HG03060 (cell line): ENCODE data around the gene MARVELD2.
"Not testable (repeated sequence)": the region's sequence is repeated elsewhere in the genome, so short reads cannot be mapped to it uniquely, and the experiment has no call there.

Experiments used
- ATAC-seq: cut with Tn5 transposase; IDR thresholded peaks from one replicate; pipeline ENCODE4 v1.9.1; 2021; ENCODE audit warnings: low read depth, moderate number of reproducible peaks; ENCODE audit not compliant: unreplicated experiment

MARVELD2 gene

GRCh38 chr5:69414885-69415583 is at the start of gene MARVELD2:
Gene MARVELD2 (plus strand): TSS chr5:69415116. CDS start chr5:69419386, 4,270 bp downstream.
- ATAC-seq: no peak

GRCh38 chr5:69367697-69368279 is 47.1 kb upstream of the MARVELD2 start:
- ATAC-seq: no peak

DNA sequence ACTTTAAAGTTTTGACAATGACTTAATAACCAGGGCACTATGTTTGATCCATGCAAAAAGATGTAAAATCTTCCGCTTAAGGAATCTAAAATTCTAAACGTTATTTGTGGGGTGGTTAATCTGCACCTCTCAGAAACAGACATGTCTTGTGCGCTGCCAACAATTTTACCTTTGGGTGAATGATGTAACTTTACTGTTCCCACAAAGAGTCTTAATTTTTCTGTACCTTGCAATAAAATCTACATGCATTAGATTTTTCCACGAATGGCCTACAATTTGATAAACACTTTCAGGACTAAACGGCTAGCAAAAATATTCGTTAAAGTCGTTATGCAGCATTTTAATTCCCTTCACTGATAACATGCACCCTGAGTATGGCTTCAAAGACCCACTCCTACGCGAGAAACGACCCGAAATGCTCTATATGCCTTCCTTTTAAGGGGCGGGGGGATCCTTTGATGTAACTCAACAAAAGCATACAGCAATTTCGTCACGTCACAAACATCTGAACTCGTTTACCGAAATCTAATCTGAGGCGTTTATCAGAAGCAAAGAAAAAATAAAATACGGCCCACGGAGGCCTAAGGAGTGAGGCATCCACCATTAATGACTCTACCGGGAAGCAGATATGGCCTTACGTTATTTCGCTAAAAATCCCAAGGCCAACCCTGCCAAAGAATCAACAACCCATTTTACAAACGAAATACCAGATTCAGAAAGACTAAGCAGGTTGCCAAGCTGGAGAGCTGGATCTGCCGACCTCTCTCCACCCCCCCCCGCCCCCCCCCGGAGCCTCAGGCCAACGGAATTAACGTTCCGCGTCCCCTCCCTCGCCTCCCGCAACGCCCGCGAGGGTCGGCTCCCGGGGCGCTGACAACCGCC is 46.2 kb upstream of the MARVELD2 start:
- peak; percentile 8 for ATAC-seq

- peak; percentile 70 for ATAC-seq
Observed at GRCh38 chr5:69369340-69370121, 45.4 kb upstream of the MARVELD2 start, which contains the start of the genes AK6, RAD17 and TAF9. Gene AK6 (minus strand): TSS chr5:69369520. CDS start chr5:69369490, 30 bp downstream. Gene RAD17 (plus strand): TSS chr5:69369818. CDS start chr5:69372209, 2,391 bp downstream. Gene TAF9 (minus strand): TSS chr5:69369520. CDS start chr5:69365737, 3,783 bp downstream.

- ATAC-seq: not testable (repeated sequence)
Observed at GRCh38 chr5:69370335-69370734, 44.6 kb upstream of the MARVELD2 start.

DNA sequence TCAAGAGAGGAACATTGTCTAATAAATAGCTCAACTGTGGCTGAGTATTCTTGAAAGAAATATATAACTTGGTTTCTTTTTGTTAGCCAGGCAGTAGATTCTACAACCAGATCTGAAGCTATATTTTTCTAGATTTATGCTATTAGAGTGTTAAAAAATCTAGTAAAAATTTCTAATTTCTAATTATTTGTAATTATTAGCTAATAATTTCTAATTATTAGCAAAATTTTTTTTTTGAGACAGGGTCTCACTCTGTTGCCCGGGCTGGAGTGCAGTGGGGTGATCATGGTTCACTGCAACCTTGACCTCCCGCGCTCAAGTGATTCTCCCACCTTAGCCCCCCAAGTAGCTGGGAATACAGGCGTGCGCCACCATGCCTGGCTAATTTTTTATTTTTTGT is 42.5 kb upstream of the MARVELD2 start:
- no peak for ATAC-seq

- peak; percentile 59 for ATAC-seq
Observed at GRCh38 chr5:69374911-69375446, 39.9 kb upstream of the MARVELD2 start.

DNA sequence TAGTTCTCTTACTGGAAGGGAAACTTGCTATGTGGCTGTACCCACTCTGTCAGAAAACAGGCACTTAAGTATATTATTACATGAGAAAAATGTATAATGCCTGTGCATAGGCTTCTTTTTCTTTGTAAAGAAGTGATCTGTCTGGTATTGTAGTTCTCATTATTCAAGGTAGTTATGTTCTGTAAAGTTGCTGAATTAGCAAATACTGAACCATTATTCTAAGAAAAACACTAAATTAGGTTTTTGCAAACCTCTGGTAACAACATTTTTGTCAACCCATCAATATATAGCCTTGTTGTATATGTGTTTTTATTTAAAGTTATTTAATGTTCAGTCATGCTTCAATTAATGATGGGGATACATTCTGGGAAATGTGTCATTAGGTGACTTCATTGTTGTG is 36.5 kb upstream of the MARVELD2 start:
- no peak for ATAC-seq

DNA sequence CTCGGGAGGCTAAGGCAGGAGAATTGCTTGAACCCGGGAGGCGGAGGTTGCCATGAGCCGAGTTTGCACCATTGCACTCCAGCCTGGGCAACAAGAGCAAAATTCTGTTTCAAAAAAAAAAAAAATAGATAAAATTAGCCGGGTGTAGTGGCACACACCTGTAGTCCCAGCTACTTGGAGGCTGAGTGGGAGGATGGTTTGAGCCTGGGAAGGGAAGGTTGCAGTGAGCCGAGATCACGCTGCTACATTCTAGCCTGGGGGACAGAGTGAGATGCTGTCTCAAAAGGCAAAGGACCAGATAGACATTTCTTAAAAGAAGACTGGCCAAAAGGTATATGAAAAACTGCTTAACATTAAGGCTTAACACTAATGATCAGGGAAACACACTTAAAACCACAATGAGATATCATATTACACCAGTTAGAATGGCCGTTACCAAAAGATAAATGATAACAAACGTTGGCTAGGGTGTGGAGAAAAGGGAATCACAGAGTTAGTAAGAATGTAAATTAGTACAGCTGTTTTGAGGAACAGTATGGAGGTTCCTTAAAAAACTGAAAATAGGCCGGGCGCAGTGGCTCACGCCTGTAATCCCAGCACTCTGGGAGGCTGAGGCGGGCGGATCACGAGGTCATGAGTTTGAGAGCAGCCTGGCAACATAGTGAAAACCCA is 10.1 kb upstream of the MARVELD2 start:
- ATAC-seq: no peak

GRCh38 chr5:69415584-69415958 is 655 bp downstream of the MARVELD2 start:
- no peak for ATAC-seq

- no peak for ATAC-seq
Observed at GRCh38 chr5:69416180-69416579, 1.3 kb downstream of the MARVELD2 start.

DNA sequence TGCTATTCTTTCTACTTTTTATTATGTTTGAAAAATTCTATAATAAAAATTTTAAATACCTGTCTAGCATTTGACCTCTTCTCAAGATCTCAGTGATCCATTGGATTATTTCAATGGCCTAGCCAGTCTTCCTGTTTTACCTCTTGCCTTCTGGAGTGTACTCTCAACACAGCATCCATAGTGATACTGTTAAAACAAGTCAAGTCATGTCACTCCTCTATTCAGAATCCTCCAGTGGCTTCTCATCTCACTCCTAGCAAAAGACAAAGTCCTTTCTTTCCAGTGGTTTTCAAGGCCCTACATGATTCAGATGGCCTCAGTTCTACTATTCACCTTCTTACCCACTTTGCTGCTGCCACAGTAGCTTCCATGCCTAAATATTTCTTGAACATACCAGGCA is 1.8 kb downstream of the MARVELD2 start:
- ATAC-seq: no peak

DNA sequence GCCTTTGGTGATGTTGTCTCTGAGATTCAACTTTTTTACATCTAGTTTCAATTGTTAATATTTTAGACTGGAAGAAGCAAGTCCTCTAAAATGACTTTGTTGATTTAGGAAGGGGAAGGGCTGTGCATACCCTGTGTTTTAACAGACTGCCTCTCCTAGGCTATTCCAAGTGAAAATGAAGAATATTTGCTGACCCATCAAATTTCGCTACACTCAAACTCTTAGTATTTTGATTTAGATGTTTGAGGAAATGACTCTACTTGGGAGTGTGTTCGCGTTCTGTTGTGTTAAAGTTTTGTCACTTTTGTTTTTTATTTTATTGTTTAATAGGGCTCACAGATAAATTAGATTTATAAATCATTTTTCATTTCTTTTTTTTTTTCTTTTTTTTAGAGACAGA is 3.6 kb downstream of the MARVELD2 start:
- no peak for ATAC-seq

GRCh38 chr5:69431424-69432303 is 16.7 kb downstream of the MARVELD2 start:
- no peak for ATAC-seq

- ATAC-seq: no peak
Observed at GRCh38 chr5:69432412-69433206, 17.7 kb downstream of the MARVELD2 start.

DNA sequence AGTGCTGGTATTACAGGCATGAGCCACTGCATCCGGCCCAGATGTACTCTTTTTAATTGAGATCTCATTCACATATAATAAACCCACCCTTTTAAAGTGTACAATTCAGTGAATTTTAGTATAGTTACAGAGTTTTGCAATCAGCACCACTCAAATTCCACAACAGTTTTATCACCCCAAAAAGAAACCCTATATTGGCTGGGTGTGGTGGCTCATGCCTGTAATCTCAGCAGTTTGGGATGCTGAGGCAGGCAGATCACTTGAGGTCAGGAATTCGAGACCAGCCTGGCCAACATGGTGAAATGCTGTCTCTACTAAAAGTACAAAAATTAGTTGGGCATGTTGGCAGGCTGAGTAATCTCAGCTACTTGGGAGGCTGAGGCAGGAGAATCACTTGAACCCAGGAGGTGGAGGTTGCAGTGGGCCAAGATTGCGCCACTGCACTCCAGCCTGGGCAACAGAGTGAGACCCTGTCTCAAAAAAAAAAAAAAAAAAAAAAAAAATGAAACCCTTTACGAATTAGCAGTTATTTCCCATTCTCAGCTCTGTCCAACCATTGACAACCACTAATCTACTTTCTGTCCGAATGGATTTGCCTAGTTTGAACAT is 20.5 kb downstream of the MARVELD2 start:
- ATAC-seq: not testable (repeated sequence)

- ATAC-seq: no peak
Observed at GRCh38 chr5:69444127-69444754, 29.3 kb downstream of the MARVELD2 start.
